ENCODE measurements around the gene SPTLC3. TPM values are rescaled to one million over a fixed set of nuclear protein-coding genes. Genes with fewer than 3 reads are reported as not detected.

SPTLC3 gene
- polyA plus RNA-seq, 3 donors from 2014 or later: 1.4 to 6.0 (median 2.5) TPM

- Mint-ChIP-seq H3K27me3 (ENCODE audit: low read depth in 3 of 3) (peaks cover 0 to 5% (median 2%) of the 10 kb centered on the region in 3 donors), H3K36me3 (peaks cover 0 to 3% (median 0%) of the 10 kb centered on the region in 3 donors)
These were observed 92.9 kb downstream of the SPTLC3 start for GRCh38 chr20:13101706-13102105.

GRCh38 chr20:13102237-13102636, 93.5 kb downstream of the SPTLC3 start:
- no peaks in the 10 kb centered on the region for H3K4me1 Mint-ChIP-seq
- H3K4me3 Mint-ChIP-seq: no peak overlapping the region
- H3K27ac Mint-ChIP-seq: no peak overlapping the region
- peaks cover 0 to 5% (median 2%) of the 10 kb centered on the region in 3 donors for H3K27me3 Mint-ChIP-seq (ENCODE audit: low read depth in 3 of 3)
- no peaks in the 10 kb centered on the region for H3K9me3 Mint-ChIP-seq
- H3K36me3 Mint-ChIP-seq: peaks cover 0 to 3% (median 0%) of the 10 kb centered on the region in 3 donors
- no peak for DNase-seq

More at GRCh38 chr20:13101706-13102105, 92.9 kb downstream of the SPTLC3 start:
- H3K4me1 Mint-ChIP-seq: no peaks in the 10 kb centered on the region
- DNase-seq: no peak
- H3K9me3 Mint-ChIP-seq: no peaks in the 10 kb centered on the region
- H3K4me3 Mint-ChIP-seq: no peak overlapping the region
- no peak overlapping the region for H3K27ac Mint-ChIP-seq

- no peak overlapping the region for H3K4me3 Mint-ChIP-seq
- H3K27ac Mint-ChIP-seq: peak overlapping the region in 1 of 6 donors; percentile 15
These were observed 93.9 kb downstream of the SPTLC3 start for GRCh38 chr20:13102694-13103093.

GRCh38 chr20:13105039-13105438, 96.3 kb downstream of the SPTLC3 start:
- no peaks in the 10 kb centered on the region for H3K9me3 Mint-ChIP-seq
- H3K36me3 Mint-ChIP-seq: peaks cover 0 to 2% (median 0%) of the 10 kb centered on the region in 3 donors
- no peaks in the 10 kb centered on the region for H3K4me1 Mint-ChIP-seq
- no peak overlapping the region for H3K27ac Mint-ChIP-seq
- no peak overlapping the region for H3K4me3 Mint-ChIP-seq
- peaks cover 0 to 5% (median 2%) of the 10 kb centered on the region in 3 donors for H3K27me3 Mint-ChIP-seq (ENCODE audit: low read depth in 3 of 3)
- no peak for DNase-seq

More at GRCh38 chr20:13102694-13103093, 93.9 kb downstream of the SPTLC3 start:
- H3K36me3 Mint-ChIP-seq: peaks cover 0 to under 1% (median 0%) of the 10 kb centered on the region in 3 donors
- peaks cover 0 to 5% (median 2%) of the 10 kb centered on the region in 3 donors for H3K27me3 Mint-ChIP-seq (ENCODE audit: low read depth in 3 of 3)
- H3K9me3 Mint-ChIP-seq: no peaks in the 10 kb centered on the region
- no peak for DNase-seq
- H3K4me1 Mint-ChIP-seq: no peaks in the 10 kb centered on the region

- Mint-ChIP-seq H3K36me3 (peaks cover 0 to 8% (median 0%) of the 10 kb centered on the region in 3 donors), H3K27ac (no peak overlapping the region), H3K4me3 (no peak overlapping the region), H3K27me3 (ENCODE audit: low read depth in 3 of 3) (peaks cover 0 to 5% (median 2%) of the 10 kb centered on the region in 3 donors), H3K9me3 (no peaks in the 10 kb centered on the region), H3K4me1 (no peaks in the 10 kb centered on the region)
- DNase-seq: peak; percentile 5 to 24 (median 18)
These were observed 97.2 kb downstream of the SPTLC3 start for GRCh38 chr20:13105864-13106457.

- no peak for DNase-seq
- Mint-ChIP-seq H3K36me3 (peaks cover 0 to 16% (median 0%) of the 10 kb centered on the region in 3 donors), H3K27ac (no peak overlapping the region), H3K9me3 (no peaks in the 10 kb centered on the region), H3K4me3 (no peak overlapping the region), H3K4me1 (no peaks in the 10 kb centered on the region), H3K27me3 (ENCODE audit: low read depth in 3 of 3) (peaks cover 0 to 4% (median 0%) of the 10 kb centered on the region in 3 donors)
These were observed 100.9 kb downstream of the SPTLC3 start for GRCh38 chr20:13109658-13110057.

- H3K27ac Mint-ChIP-seq: no peak overlapping the region
- no peaks in the 10 kb centered on the region for H3K9me3 Mint-ChIP-seq
- peaks cover 0 to 4% (median 0%) of the 10 kb centered on the region in 3 donors for H3K27me3 Mint-ChIP-seq (ENCODE audit: low read depth in 3 of 3)
- peaks cover 0 to 16% (median 0%) of the 10 kb centered on the region in 3 donors for H3K36me3 Mint-ChIP-seq
- DNase-seq: no peak
- no peak overlapping the region for H3K4me3 Mint-ChIP-seq
- no peaks in the 10 kb centered on the region for H3K4me1 Mint-ChIP-seq
These were observed 102.0 kb downstream of the SPTLC3 start for GRCh38 chr20:13110796-13111195.

GRCh38 chr20:13111249-13111911, 102.6 kb downstream of the SPTLC3 start:
- H3K36me3 Mint-ChIP-seq: peaks cover 0 to 16% (median 0%) of the 10 kb centered on the region in 3 donors
- H3K27ac Mint-ChIP-seq: no peak overlapping the region
- no peak overlapping the region for H3K4me3 Mint-ChIP-seq
- no peaks in the 10 kb centered on the region for H3K9me3 Mint-ChIP-seq
- H3K4me1 Mint-ChIP-seq: no peaks in the 10 kb centered on the region
- no peak for DNase-seq
- peaks cover 0 to under 1% (median 0%) of the 10 kb centered on the region in 3 donors for H3K27me3 Mint-ChIP-seq (ENCODE audit: low read depth in 3 of 3)

GRCh38 chr20:13113731-13114130, 105.0 kb downstream of the SPTLC3 start:
- H3K27ac Mint-ChIP-seq: no peak overlapping the region
- no peaks in the 10 kb centered on the region for H3K4me1 Mint-ChIP-seq
- DNase-seq: no peak
- peaks cover 0 to 19% (median 0%) of the 10 kb centered on the region in 3 donors for H3K36me3 Mint-ChIP-seq
- no peaks in the 10 kb centered on the region for H3K27me3 Mint-ChIP-seq (ENCODE audit: low read depth in 3 of 3)
- H3K4me3 Mint-ChIP-seq: no peak overlapping the region
- no peaks in the 10 kb centered on the region for H3K9me3 Mint-ChIP-seq

- Mint-ChIP-seq H3K27me3 (ENCODE audit: low read depth in 3 of 3) (no peaks in the 10 kb centered on the region), H3K4me1 (no peaks in the 10 kb centered on the region), H3K27ac (no peak overlapping the region), H3K4me3 (no peak overlapping the region), H3K36me3 (peaks cover 0 to 8% (median 0%) of the 10 kb centered on the region in 3 donors), H3K9me3 (no peaks in the 10 kb centered on the region)
- DNase-seq: no peak
These were observed 108.4 kb downstream of the SPTLC3 start for GRCh38 chr20:13117200-13117599.

- DNase-seq: no peak
- Mint-ChIP-seq H3K4me1 (no peaks in the 10 kb centered on the region), H3K4me3 (no peak overlapping the region), H3K36me3 (peaks cover 0 to 7% (median 0%) of the 10 kb centered on the region in 3 donors), H3K27me3 (ENCODE audit: low read depth in 3 of 3) (no peaks in the 10 kb centered on the region), H3K27ac (no peak overlapping the region), H3K9me3 (no peaks in the 10 kb centered on the region)
These were observed 109.9 kb downstream of the SPTLC3 start for GRCh38 chr20:13118676-13119075.

GRCh38 chr20:13119583-13119982, 110.8 kb downstream of the SPTLC3 start:
- Mint-ChIP-seq H3K4me1 (no peaks in the 10 kb centered on the region), H3K27ac (no peak overlapping the region), H3K4me3 (no peak overlapping the region), H3K27me3 (ENCODE audit: low read depth in 3 of 3) (no peaks in the 10 kb centered on the region), H3K9me3 (no peaks in the 10 kb centered on the region), H3K36me3 (peaks cover 0 to 7% (median 0%) of the 10 kb centered on the region in 3 donors)
- peak; percentile 37 to 53 (median 45) for DNase-seq

GRCh38 chr20:13120471-13120870, 111.7 kb downstream of the SPTLC3 start:
- DNase-seq: no peak
- no peaks in the 10 kb centered on the region for H3K27me3 Mint-ChIP-seq (ENCODE audit: low read depth in 3 of 3)
- peaks cover 0 to 10% (median 0%) of the 10 kb centered on the region in 3 donors for H3K36me3 Mint-ChIP-seq
- H3K4me3 Mint-ChIP-seq: no peak overlapping the region
- H3K4me1 Mint-ChIP-seq: no peaks in the 10 kb centered on the region
- no peak overlapping the region for H3K27ac Mint-ChIP-seq
- no peaks in the 10 kb centered on the region for H3K9me3 Mint-ChIP-seq

- no peaks in the 10 kb centered on the region for H3K9me3 Mint-ChIP-seq
- peaks cover 0 to 16% (median 0%) of the 10 kb centered on the region in 3 donors for H3K36me3 Mint-ChIP-seq
- H3K4me1 Mint-ChIP-seq: no peaks in the 10 kb centered on the region
- H3K27me3 Mint-ChIP-seq (ENCODE audit: low read depth in 3 of 3): no peaks in the 10 kb centered on the region
- DNase-seq: no peak
- H3K27ac Mint-ChIP-seq: no peak overlapping the region
- no peak overlapping the region for H3K4me3 Mint-ChIP-seq
These were observed 113.2 kb downstream of the SPTLC3 start for GRCh38 chr20:13121840-13122515.

Measured in immature natural killer cell (primary cell).